GM19238 (cell line): ENCODE measurements around the gene P4HB.

Experiments
- DNase-seq: peaks from one replicate; pipeline ENCODE4 v3.0.0; 2011; ENCODE audit warnings: low spot score; ENCODE audit not compliant: insufficient read length

Gene P4HB

DNA sequence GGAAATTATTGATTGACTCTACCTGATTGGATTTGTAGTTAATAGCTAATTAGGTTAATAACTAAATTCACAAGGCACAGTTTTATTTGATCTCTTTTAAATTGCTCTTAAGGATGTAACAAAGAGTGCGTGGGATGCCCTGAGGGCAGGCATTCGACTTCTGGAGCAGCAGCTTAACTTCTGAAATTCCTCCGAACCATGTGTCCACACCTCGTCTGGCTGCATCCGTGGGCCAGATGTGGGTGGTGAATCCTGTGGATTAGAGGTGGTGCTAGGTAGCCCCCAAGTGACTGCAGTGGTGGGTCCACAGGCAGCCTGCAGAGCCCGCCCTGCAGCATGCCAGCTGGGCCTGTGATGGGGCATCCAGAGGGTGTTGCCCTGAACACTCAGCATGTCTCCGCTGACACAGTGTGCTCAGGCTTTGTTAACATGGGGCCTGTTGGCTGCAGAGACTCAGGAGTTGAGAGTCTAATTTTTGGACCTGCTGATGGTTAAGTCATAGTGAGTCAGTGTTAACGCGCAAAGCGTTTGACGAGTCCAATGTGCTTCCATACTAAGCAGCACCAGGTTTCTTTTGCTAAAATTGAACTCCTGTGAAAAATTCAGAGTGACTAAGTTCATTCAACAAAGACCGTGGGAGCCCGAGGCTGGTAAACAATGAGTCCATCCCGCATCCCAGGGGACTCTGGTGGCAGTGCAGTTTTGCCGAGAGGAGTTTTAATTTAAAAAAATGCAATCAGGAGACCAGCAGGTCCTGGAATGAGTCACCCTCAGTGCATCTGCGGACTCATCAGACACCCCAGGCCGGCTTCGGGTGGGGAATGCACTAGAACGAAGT, 37.9 kb upstream of the P4HB start:
- no peak for DNase-seq

DNA sequence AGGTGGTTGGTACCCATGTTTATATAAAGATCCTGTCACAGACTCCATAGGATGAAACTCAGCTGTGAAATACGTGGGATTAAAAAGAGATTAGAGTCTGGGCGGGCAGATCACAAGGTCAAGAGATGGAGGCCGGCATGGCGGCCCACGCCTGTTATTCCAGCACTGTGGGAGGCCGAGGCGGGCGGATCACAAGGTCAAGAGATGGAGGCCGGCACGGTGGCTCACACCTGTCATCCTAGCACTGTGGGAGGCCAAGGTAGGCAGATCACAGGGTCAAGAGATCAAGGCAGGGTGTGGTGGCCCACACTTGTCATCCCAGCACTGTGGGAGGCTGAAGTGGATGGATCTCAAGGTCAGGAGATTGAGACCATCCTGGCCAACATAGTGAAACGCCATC, 35.1 kb upstream of the P4HB start:
- DNase-seq = no peak

DNA sequence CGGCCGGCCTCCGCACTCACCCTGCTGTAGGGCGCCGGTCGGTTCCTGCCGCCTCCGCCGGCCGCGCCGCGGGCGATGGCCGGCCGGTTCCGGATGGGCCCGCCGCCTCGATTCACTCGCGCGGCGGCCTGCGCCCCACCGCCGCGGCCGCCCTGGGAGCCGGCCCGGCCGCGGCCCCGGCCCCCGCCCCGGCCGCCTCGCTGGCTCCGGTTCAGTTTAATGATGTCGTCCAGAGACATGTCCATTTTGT, 30.9 kb upstream of the P4HB start:
- DNase-seq = no peak

DNA sequence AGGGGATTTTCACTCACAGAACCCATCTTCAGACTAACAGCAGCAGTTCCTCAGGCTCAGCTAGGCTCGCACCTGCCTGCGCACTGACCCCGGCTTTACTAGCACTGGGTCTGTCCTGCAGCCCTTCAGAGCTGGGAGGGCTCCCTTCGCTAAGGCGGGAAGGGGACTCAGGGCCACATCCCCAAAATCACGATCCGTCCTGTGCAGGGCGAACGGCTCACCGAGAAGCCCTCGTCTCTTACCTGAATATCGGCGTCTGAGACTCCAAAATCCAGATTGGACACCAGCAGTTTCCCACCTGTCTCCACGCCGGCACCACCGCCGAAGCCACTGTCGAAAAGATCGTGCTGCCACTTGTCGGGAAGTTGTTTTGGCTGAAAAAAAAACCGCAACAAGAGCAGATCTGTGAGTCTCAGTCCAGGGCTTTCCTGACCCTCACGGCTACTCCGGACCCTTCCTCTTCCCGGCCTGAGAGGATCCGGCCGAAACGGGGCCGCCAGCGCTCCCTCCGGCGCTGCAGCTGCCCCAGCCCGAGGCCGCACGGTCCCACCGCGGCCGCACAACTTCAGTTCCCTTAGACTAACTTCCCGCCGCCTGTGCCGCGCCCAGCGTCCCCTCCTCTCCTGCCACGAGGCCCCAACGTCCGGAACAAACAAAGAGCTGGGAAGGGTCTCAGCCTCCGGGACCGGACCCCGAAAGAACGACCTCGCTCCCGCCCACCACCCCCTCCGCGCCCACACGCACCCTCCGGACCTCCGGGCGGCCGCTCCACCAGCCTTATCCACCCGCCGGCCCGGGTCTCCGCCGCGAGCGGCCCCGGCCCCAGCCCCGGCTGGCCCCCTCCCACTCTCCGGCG, 30.3 kb upstream of the P4HB start:
- no peak for DNase-seq

DNA sequence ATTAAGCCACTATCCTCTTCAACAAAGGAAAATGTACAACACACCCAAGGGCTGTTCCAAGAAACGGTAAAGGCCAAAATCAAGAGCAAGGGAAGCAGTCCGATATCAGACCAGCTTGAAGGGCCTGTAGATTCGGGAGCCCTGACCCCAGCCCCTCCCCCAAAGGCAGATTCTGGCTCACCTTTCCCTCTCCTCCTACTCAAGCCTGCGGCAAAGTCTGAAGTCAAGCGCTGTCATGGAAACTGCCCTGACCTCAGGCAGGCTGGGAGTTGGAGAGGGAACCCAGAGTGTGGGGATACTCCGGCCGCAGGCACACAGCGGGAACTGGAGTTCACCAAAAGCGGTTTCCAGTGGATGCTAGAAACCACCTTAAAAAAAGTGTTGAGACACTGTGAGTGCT, 29.3 kb upstream of the P4HB start:
- DNase-seq = no peak

DNA sequence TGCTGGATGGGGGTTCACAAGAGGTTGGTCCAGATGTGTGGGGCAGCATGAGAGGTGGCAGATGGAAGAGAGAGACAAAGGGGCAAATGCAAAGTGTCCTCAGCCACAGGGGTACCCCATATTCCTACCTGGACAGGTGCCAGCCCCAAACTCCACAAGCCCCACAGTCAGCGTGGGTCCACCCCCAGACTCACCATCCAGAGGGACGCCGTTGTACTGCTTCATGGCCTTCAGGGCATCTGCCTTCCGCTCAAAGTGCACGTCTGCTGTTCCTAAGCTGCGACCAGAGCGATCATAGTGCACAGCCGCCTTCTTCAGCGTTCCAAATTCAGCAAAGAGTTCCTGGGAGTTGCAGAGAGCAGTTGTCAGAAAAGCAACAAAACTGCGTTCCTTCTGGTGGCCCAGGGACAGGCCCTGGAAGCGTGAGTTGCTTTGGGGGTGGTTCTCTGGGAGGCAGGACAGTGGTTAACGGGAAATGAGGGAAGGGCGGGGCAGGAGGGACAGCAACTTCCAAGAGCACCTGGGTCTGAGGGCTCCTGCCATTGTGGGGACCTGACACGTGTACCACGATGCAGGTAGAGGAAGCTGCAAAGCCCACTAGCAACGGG, 28.8 kb upstream of the P4HB start:
- no peak for DNase-seq

DNA sequence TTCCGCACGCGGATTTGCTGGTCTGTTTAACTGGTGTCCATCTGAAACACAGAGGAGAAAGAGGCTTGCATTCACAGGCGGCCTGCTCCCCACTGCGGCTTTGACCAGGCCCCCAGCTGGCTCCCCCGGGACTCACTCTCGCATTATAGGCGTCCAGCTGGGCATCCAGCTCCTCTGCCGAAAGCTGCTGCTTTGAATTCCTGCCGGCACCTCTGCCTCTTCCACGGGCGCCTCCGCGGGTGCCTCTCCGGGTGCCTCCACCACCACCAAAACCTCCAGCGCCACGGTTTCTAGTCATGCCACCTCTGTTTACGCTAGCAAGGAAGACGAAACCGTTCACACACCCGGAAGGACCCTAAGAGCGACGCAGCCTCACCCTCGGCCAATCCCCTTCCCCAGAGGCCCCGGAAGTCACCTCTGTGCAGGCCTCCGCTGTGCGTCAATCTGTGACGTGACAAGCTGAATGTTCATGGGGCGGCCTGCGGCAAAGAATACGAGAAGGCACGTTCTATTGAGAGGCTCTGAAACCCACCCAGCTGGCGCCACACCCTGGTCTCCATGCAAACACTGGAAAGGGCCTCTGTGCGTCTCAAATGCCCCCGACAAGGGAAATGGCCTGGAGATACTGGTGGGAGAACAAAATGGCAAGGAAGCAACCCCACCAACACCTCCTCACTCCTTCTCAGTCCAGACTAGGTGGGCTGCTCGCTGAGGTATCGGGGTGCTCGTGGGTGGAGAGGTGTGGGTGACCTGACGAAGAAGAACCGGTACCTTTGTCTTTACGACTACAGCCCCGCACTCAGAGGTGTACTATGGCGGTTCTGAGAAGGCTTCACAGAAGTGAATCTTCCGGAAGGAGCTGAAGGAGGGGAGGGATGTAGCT, 28.0 kb upstream of the P4HB start:
- no peak for DNase-seq

DNA sequence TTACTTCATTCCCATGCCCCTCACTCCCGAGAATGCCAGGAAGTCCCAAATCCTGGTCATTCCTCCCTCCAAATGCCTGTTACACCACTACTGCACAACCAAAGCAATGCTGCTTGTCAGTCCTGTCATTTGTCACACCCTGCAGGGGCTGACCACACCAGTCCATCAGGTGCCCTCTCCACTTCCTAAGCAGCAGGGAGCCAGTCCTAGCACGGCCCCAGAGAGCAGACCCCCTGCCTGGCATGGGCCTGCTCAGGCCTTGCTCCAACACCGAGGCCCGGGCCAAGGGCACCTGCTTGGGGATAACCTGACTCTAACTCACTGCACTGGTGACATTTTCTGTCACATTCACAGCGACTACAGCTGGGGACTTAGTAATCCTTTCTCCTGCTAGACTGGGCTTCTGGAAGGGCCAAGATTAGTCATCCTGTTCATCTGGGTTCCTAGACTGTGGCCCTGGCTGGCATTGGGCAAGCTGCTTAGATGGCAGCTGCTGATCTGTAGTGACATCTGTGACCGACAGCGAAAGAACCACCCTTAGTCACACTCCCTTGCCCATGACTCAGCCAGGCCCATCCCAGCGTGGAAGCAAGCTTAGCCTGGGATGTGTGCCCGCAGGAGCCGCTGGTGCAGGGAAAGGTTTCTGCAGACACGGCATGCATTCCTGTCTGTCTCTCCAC, 25.7 kb upstream of the P4HB start:
- DNase-seq = no peak

DNA sequence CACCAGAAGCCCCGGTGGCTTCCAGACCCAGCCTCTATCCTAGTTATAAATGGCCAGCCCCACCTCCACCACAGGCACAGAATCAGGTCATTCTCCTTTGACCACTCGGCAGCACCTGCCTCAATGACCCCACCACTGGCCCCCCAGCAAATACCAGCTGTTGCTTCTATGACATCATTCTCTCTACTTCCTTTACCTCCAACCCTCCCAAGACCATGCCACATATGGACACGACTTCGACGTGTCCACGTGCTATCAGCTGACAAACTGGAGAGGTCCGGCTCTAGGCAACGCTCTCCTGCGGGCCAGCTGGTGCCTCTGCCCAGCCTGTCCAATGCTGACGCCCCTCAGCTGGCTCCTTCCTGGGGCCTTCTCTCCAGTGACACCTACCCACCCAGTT, 25.1 kb upstream of the P4HB start:
- no peak for DNase-seq

DNA sequence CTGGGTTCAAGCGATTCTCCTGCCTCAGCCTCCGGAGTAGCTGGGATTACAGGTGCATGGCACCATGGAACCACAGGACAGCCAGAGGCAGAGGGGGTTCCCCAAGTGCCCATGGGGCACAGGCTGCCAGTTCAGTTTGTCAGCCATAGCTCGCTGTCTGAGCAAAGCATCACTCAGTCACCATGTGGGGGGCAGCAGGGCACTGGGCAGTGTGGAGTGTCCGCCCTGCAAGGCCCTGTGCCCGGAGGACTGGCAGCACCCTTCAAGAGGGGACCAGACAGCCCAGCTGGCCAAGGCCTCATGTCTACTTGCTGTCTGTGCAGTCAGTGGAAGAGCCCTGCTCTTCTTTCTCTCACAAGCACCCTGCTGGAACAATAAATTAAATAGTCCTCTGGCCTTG, 24.6 kb upstream of the P4HB start:
- DNase-seq = no peak

DNA sequence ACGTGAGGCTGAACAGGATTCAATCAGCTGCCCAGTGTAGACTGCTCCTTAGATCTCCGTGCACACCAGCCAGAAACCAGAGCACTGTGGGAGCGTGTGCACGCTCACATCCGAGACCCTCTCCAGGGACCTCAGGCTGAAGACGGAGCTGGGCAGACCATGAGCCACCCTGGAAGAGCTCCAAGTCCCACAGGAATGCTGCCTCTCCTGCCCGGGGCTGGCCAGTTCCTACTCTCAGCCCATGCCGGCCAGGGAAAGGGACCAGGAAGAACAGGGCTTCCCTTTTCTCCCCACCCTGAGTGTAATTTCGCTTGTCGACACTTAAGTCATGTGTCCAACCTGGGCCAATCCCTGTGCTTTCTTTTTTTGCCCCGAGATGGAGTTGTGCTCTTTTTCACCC, 24.2 kb upstream of the P4HB start:
- DNase-seq = no peak

DNA sequence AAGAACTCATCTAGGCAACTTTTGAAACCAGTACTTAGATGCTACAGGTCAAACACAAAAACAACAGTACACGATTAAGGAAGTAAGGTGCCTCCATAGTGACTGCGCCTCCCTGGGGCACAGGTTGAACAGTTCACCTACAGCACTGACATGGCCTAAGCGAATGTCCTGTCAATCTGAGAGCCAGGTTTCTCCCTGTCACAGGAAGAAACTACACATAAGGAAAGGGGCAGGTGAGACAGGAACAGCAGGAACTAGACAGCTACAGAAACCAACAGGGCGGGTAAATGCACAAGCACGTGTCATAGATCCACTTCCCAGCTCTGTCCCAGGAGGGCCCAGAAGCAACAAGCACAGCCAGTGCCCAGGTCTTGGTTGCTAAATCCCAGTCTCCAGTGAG, 18.8 kb upstream of the P4HB start:
- no peak for DNase-seq

DNA sequence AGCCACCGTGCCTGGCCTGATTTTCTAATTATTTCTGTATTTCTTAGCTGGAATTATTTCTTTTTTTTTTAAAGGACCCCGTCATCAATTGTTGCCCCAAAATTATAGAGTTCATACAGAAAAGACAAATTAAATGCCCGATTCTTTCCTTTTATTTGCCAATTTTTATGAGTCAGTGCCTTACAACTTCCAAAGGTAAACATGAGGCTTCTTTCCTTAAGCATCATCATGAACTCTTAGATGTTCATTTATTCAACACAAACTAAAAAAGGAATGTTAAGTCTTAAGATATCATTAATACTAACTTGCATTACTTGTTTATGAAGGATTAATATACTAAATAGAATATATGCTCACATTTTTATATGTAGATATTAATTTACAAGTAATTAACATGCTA, 18.0 kb upstream of the P4HB start:
- no peak for DNase-seq

DNA sequence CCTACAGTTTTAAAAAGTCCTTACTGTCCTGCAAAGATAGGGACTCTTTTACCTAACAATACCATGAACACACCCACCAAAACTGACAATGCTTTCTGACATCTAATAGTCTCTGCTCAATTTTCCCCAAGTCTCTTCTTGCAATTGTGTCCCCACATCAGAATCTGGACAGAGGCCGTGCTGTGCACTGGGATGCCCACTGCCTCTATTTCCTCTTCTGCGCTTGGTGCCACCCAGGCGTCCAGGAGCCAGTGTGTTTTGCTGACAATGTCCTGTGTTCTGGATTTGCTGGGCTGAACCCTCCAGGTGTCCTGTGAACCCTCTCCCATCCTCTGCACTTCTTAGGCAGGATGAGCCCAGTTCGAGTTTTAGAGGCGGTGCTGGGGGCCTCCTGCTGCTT, 17.2 kb upstream of the P4HB start:
- DNase-seq = no peak

DNA sequence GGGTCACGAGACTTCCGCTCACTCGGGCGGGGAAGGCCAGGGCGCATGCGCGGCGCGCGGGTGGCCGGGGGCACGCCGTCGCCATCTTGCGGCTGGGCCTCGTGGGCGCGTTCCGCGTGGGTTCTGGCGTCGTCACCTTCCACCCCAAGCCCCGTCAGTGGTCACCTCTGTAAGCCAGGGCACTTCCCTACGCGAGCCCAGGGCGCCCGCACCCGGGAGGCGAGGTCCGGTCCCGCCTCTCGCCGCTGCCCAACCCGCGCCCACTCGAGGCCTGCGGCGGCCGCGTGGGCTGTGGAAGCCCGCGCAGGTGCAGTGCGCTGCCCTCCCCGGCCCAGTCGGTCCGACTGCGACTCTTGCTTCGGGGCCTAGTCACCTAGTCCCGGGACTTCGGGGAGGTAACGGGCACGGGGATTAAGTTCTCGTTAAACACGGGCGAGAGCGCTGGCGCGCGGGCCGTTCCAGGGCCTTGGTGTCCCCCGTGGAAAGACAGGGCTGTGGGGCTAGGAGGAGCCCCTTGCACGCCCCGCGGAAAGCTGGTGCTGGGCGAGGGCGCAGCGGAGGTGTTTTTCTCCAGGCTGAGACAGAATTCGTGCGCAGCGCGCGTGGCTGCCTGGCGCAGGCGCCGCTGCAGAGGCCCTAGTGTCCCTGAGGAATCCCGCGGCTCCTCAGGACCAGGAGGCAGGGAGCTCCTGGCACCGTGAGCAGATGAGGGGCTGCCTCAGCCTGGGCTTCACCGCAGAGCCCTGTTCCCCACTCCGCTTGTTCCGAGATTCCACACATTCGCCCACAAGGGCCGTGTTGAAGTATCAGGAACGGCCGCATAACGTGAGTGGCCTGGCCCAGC, 11.3 kb upstream of the P4HB start:
- peak; percentile 97 for DNase-seq

DNA sequence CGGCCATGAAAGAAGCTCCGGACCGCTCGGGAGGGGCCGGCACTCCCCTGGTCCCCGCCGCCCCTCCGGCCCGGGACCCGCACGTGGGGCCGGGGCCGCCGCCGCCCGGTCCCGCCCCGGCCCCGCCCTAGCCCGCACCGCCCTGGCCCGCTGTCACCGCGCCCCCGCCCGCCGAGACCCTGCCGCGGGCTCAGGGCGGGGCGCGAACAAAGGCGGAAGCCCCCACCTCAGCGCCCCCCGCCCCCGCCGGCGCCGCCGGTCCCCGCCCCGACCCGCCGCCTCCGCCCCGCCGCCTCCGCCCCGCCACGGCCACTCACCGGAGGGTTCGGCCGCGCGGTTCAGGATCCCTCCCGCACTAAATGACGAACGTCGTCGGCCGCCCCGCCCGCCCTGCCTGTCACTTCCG, 10.6 kb upstream of the P4HB start, which contains the start of gene ARHGDIA:
ARHGDIA (minus strand) TSS at position 357 of the 406 bp plus-strand sequence. CDS start 1,407 bp downstream, outside the sequence.
- DNase-seq = peak; percentile 32

DNA sequence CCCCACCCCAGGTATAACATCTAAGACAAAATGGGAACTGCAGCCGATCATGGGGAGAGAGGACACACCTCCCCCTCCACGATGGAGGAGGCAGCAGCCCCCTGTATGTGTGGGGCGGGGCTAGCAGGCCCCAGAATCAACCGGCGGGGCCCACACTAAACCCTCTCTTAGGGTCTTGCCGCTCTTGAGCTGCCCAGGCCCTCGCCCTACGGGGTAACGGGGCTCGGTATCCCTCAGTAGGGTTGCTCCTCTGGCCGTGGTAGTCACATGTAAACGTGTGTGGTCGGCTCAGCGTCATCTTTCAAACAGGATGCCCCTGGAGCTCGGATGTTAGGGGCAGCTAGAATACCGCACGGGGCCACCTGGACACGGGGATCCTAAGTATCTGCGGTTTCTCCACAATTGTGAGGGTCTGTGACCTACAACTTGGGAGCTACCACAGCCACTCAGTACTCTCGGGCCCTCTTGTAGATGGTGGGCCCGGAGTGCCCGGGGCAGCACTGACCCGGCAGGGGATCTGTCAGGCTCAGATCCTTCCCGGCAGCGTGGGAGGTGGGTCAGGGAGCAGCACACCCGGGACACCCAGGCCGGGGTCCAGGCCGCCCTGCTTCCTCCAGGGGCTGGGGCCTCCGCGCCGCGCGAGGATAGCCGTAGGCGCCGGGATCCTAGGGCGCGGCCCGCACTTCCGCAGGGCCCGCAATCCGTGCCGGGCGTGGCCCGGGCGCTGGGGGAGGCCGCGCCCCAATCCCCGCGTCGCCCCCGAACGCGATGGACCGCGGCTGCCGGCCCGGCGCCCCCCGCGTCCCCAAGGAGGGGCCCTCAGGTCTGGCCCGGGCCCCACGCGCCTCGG, 10.0 kb upstream of the P4HB start:
- peak; percentile 47 for DNase-seq

DNA sequence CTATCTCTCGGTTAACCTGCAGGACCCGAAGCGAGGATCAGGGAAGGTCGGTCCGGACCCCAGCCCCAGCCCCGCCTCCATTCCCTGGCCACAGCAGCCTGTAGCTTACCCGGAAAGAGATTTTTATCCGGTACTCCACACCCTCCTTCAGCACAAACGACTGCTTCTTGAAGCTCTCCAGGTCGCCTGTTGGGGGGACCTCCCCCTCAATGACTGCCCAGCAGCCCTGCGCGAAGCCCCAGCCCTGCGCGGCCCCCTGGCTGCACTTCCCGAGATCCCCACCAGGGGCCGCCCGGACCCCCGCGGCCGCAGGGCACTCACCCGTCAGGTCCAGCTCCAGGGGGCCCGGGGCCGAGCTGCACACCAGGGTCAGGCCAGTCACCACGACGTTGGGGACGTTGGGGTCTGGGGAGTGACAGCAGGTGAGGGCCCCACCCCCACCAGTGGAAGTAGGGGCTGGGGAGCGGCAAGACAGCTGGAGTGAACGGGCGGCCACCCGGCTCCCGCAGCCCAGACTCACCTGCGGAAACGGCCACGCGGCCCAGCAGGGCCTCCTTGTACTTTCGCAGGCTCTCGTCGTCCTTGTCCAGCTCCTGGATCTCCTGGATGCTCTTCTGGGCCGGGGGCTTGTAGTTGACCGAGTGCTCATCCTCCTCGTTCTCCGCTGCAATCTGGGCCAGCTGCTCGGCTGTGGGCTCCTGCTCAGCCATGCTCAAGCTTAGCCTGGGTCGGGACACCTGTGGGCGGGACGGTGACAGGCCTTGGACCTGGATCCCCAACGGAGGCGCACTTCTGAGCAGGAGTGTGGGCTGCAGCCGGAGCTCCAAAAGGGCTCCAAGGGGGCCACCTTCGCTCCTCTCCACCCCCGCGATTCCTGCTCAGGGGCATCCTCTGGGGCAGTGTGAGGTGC, 9.1 kb upstream of the P4HB start:
- peak; percentile 65 for DNase-seq
